Stomach (tissue), 4 donors: ENCODE results near the gene AGMO.

Source experiments
- CTCF ChIP-seq, 7 experiments: fragments of 450-650 bp in 4 of 7; fragments of 200-600 bp in 3 of 7; sonication (generic) in 3 of 7; IDR thresholded peaks; one replicate each; pipeline ENCODE4 v1.5.1; 2016 to 2019; ENCODE audit warnings: antibody characterized with exemption in 7 of 7, control low read depth in 2 of 7, mild to moderate bottlenecking in 1 of 7
- POLR2A ChIP-seq, 4 donors: fragments of 450-650 bp; IDR thresholded peaks; one replicate each; pipeline ENCODE4 v1.6.1; 2016; ENCODE audit warnings: antibody characterized with exemption in 4 of 4, control low read depth in 2 of 4, mild to moderate bottlenecking in 1 of 4, moderate library complexity in 1 of 4
- POLR2AphosphoS5 ChIP-seq, 3 donors: sonication (generic); formaldehyde crosslinking; IDR thresholded peaks; one replicate each; pipeline ENCODE4 v1.6.1; 2016; ENCODE audit warnings: antibody characterized with exemption in 3 of 3

- TF ChIP-seq POLR2AphosphoS5 (IDR thresholded peaks at IDR 0.05) (no peak), CTCF (IDR thresholded peaks at IDR 0.05) (no peak), POLR2A (IDR thresholded peaks at IDR 0.05) (no peak)
These were observed 38.5 kb upstream of the AGMO start for GRCh38 chr7:15600298-15600697.
